ENCODE data around the gene SLC2A13.
A peak's percentile ranks its signal among the peaks of the same experiment; 100 is the strongest.
"Not testable (repeated sequence)": the region's sequence is repeated elsewhere in the genome, so short reads cannot be mapped to it uniquely, and the experiment has no call there.

SLC2A13 gene

GRCh38 chr12:40034712-40035111, 71.2 kb downstream of the SLC2A13 start:
- no peak for DNase-seq
- no peak for ATAC-seq

GRCh38 chr12:40034156-40034555, 71.7 kb downstream of the SLC2A13 start:
- no peak for ATAC-seq

DNA sequence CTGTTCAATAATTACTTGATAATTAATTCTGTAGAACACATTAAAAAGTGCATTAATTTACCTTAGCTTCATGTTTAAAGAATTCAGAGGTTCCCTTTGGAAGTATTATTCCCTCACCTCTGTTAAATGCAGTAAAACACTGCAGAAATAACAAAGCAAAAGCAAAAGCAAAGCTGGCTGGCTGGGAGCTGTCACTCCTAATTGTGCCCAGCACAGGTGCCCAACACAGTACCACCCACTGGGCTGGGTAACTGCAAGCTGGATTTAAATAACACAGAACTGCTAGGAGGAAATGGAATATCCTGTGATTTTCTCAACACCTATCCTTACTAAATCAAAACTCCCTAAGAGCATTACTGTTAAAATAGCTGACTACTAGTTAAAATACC, 72.6 kb downstream of the SLC2A13 start:
- ATAC-seq (no peak), DNase-seq (no peak)

More at GRCh38 chr12:40034156-40034555, 71.7 kb downstream of the SLC2A13 start:
- no peak for DNase-seq

DNA sequence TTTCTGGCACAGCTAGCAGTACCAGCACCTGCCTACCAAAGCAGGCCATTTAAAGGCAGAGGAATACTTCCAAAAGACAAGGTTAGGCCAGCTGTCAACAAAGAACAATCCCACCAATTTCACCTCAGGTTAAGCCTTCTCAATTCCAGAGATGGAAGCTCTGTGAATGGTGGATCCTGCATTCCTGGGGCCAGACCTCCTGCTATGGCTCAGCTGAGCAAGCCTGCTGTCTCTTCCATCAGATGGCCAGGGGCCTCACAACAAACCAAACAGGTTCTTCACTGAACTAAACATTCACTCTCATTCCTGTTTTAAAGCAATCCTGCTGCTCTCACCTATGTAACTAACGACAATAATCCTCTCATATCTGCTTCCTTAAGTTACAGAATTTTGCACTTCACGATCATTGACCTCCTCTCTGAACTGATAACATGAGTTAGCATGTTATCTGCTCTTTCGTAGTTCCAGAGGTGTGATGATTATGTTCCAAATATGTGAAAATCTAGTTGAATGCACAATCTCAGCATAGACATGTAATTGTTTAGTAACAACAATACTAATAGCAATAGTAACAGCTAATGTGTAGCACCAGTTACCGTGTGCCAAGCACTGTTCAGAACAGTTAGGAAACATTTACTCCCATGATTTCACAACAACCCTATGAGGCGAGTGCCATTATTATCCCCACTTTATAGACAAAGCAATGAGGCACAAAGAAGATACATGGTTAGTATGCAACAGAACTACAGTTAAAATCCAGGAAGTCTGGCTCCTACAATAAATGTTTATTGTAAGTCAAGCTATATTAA, 73.2 kb downstream of the SLC2A13 start:
- ATAC-seq = no peak
- DNase-seq = no peak

GRCh38 chr12:40031965-40032364, 73.9 kb downstream of the SLC2A13 start:
- ATAC-seq (no peak), DNase-seq (no peak)

DNA sequence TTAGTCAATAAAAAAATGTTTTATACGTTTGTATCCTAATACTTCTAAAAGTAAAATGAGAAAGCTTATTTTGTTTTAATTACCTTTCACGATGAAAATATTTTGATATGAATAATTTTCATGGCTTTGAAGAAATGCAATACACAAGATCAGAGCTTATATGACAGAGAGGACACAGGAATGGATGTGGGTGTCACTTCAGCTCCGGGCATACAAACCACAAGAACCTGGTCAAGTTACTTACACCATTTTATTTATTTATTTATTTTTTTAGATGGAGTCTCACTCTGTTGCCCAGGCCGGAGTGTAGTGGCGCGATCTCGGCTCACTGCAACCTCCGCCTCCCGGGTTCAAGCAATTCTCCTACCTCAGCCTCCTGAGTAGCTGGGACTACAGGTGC, 74.9 kb downstream of the SLC2A13 start:
- ATAC-seq, DNase-seq: not testable (repeated sequence)

DNA sequence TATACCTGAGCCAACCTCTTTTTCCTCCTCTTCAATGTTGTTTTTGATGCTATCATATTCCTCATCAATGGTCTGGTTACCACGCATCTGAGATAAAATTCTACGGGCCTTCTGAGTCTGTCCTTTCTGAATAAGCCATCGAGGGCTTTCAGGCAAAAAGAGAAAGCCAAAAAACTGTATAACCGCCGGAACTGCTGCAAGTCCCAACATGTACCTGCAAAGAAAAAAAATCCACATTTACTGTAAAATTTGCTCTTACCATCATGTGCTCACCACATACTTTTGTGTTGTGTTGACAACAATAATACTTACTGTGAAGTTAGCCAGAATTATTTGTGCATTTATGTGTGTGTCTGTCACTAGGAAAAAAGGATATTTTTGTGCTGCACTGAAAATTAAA, 77.6 kb downstream of the SLC2A13 start:
- no peak for DNase-seq
- ATAC-seq = no peak

DNA sequence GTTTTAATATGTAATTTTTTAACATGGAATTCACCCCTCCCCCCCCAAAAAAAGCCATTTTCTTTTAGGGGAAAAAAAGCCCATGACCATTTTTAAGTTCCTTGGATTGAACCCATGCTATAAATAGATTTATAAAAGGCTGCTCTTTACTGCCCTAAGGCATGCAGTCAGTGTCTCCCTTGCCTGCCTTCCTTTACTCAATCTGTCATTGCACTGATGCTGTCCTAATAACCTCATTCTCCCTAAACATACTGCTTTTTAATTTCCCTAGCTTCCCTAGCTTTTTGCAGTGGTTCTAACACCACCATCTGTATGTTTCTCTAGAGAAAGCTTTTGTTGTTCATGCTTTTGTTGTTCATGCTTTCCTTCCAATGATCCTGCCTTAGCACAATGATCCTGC, 83.0 kb downstream of the SLC2A13 start:
- DNase-seq (no peak), ATAC-seq (no peak)

GRCh38 chr12:40020261-40020691, 85.6 kb downstream of the SLC2A13 start:
- DNase-seq = no peak
- no peak for ATAC-seq

GRCh38 chr12:40017488-40017887, 88.4 kb downstream of the SLC2A13 start:
- ATAC-seq (no peak), DNase-seq (no peak)

DNA sequence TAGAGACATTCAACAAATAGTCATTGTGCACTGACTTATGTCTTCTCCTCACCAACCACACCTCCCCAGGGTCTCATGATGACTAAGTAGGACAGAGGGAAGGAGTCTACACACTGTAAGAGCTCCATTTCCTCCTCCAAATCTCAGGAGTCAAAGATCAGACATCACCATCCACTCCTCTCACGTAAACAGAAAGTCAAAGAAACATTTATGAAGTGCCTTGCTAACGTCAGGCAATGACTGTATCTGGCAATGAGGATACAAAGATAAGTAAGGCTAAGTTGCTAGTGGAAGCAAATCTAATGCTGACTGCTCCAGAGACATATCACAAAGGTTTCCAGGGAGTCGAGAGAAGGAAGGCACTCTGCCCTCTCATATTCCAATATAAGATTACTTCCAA, 88.9 kb downstream of the SLC2A13 start:
- DNase-seq (no peak), ATAC-seq (no peak)

- DNase-seq (no peak), ATAC-seq (no peak)
Observed at GRCh38 chr12:40015881-40016280, 90.0 kb downstream of the SLC2A13 start.

- ATAC-seq (peak; percentile 70), DNase-seq (no peak)
Observed at GRCh38 chr12:40015345-40015744, 90.5 kb downstream of the SLC2A13 start.

DNA sequence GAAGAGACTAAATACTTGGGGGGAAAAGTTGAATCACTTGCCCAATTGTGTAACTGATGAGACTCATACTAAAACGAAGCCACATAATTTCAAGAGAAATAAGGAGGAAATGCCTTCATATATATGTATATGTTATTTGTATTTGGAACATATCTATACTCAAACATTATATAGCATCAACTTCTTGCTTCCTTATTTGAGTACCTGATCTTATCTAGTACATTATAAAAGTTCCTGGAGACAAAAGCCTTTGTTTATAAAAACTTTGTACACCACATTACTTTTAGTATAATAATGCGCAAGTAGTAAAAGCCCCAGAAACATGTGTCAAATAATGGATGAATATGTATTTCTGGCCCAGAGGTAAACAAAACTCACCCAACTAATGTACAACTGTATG, 92.0 kb downstream of the SLC2A13 start:
- no peak for ATAC-seq

GRCh38 chr12:40013292-40013691, 92.6 kb downstream of the SLC2A13 start:
- ATAC-seq (no peak), DNase-seq (no peak)

More for the DNA sequence above, 92.0 kb downstream of the SLC2A13 start:
- no peak for DNase-seq

DNA sequence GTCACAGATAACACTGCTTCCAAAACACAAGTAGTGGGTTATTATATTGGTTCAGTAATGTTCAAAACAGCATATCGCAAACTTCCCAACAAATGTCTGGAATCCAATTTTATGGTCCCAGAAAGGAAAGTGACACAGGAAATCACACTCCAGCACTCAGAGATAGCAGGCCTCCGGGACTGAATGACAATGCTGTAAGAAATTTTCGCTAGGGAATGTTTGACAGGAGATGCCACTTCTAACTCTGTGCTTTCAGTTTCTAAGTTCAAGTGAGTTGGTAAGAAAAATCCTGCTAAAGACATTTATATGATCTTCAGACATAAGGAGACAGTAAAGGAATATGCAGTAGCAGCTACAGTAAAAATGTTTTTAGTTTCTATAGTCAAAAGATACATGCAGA, 93.2 kb downstream of the SLC2A13 start:
- DNase-seq = no peak
- no peak for ATAC-seq

DNA sequence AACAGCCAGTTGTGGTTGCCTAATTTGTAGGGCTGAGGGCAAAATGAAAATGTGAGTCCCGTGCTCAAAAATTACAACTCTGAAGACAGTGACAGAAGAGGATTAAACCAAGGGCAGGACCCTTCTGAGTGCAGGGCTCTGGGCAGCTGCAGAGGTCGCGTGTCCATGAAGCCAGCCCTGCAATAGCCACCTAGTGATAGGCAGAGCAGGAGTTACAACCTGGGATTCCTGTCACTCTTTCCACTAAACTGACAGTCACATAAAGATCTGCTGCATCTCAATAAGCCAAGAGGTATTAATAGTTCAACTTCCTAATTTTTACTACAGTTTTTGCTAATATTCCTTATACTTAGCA, 94.1 kb downstream of the SLC2A13 start:
- ATAC-seq (no peak), DNase-seq (no peak)

GRCh38 chr12:40010899-40011774, 94.7 kb downstream of the SLC2A13 start:
- ATAC-seq (peak; percentile 78), DNase-seq (peak; percentile 43)

DNA sequence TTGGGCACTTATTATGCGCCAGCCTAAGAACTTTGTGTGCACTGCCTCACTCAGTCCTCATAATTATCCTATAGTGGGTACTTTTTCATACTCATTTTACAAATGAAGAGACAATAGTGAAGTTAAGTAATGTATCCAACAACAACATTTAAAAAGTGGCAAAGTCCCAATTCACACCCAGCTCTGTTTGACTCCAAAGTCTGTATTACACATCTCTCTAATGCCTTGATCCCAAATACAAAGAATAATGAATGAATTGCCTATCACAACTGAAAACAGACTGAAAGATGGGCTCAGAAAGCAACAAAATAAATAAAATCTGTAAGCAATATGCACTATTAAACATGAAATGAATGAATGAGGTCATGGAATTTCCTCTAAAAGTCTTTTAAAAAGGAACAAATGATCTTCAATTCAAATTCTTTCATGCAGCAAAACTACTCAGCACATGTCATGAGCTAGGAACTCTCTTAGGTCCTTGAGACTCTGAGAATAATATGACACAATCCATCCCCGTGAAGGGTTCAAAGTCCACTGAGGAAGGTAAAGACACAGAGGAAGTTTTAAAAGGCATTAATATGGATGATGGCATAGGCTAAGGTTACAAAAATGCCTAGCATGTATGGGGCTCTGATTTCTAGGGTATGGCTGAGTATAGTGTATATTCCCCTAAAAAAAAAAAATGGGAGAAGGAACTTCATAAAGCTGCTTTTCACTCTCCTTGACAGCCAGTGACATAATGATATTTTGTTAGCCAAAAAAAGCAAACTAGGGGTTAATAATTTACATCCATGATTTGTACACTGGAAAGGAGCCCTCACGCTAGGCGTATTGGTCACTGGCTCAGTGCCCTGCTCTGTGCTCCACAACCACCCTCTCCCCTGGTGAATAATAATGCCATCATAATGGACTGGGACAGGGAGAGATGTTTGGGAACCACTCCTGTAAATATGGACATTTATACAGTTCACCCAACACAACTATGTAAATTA, 103.4 kb downstream of the SLC2A13 start:
- ATAC-seq (no peak), DNase-seq (no peak)

DNA sequence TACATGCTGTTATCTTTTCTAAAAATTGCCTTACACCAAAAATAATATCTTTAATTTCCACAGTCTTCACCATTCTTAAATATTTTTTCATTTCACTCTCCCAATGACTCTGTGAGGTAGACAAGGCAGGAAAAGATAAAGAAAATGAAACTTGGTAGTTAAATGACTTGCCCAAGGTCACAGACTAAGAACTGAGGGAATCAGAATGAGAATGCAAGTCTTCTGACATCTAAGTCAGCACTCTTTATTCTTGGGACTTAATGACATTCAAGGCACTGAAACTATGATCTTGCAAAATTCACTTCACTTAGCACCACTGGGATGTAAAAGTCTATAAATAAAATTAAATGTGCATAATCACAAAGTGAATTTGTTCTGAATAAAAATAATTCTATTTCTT, 104.5 kb downstream of the SLC2A13 start:
- no peak for ATAC-seq
- DNase-seq = no peak

DNA sequence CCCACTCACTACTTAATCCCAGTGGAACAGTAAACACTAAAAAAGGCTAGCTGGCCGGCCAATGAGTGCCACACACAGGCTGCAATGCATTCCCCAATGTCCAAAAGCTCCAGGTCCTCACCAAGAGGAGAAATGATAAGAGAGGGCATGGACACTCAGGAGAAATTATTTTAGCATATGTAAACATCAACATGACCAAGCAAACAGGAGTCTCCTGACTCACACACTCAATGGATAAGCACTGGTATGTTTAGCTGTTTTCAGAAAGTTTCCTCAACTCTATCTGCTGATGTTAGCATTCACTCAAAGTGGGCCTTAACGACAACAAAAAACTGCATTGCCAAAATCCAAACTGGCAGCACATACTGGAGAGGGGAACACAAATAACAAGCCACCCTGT, 105.0 kb downstream of the SLC2A13 start:
- ATAC-seq = no peak
- no peak for DNase-seq

- no peak for DNase-seq
- ATAC-seq = no peak
Observed at GRCh38 chr12:39993268-39993667, 112.6 kb downstream of the SLC2A13 start.
